Measurements from ENCODE around the gene HSFX3.
"Not testable (repeated sequence)": the region's sequence is repeated elsewhere in the genome, so short reads cannot be mapped to it uniquely, and the experiment has no call there.

DNA sequence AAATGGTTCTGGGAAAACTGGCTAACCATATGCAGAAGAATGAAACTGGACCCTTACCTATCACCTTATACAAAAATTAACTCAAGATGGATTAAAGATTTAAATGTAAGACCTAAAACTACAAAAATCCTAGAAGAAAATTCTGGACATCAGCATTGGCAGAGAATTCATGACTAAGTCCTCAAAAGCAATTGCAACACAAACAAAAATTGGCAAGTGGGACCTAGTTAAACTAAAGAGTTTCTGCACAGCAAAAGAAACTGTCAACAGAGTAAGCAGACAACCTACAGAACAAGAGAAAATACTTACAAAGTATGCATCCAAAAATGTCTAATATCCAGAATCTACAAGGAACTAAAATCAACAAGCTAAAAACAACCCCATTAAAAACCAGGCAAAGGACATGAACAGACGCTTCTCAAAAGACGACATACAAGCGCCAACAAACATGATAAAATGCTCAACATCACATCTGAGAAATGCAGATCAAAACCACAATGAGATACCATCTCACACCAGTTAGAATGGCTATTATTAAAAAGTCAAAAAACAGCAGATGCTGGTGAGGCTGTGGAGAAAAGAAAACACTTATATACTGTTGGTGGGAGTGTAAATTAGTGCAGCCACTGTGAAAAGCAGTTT, 29.0 kb downstream of the HSFX3 start:
- not testable (repeated sequence) for TF ChIP-seq YY1 (IDR thresholded peaks at IDR 0.05; ENCODE audit: insufficient read depth, insufficient read length); SUZ12 (IDR thresholded peaks at IDR 0.05; ENCODE audit: extremely low read depth, insufficient read depth, insufficient read length); ZNF274 (IDR thresholded peaks at IDR 0.05; ENCODE audit: low read depth, low read length)
